B cell (primary cell): ENCODE measurements around the gene HCFC1. TPM values are rescaled to one million over a fixed set of nuclear protein-coding genes. Genes with fewer than 3 reads are reported as not detected.

Experiments used
- ATAC-seq: fragments of 200-7000 bp; cut with Tn5 transposase; one replicate; pipeline ENCODE4 v1.10.0; 2021; ENCODE audit warnings: low read depth, mild to moderate bottlenecking, moderate number of reproducible peaks, moderate library complexity
- CTCF ChIA-PET: fragments of 350-600 bp; sonication (Branson Sonifier 250); formaldehyde crosslinking; loops from one replicate; lab custom pipeline; 2021; ENCODE audit warnings: antibody characterized with exemption, inconsistent platforms; lab: Charles Lee
- POLR2A ChIA-PET: fragments of 350-600 bp; sonication (Branson Sonifier 250); formaldehyde crosslinking; loops from one replicate; lab custom pipeline; 2021; ENCODE audit warnings: antibody characterized with exemption; lab: Charles Lee
- DNase-seq: peaks from one replicate; pipeline ENCODE4 v3.0.0; 2013
- H2AFZ ChIP-seq: 2 replicates; pipeline ENCODE4 v1.6.1; 2012; ENCODE audit warnings: mild to moderate bottlenecking, low read depth, low read length; ENCODE audit not compliant: insufficient read depth, poor library complexity, severe bottlenecking
- H3K27ac ChIP-seq, 2 donors: 1 replicate in 1 of 2; 2 replicates in 1 of 2; pipeline ENCODE4 v1.5.1; 2012 to 2013; ENCODE audit warnings: low read length in 2 of 2, mild to moderate bottlenecking in 2 of 2, moderate library complexity in 1 of 2
- H3K27me3 ChIP-seq, 4 experiments: fragments of 200-600 bp in 1 of 4; sonication (generic) in 1 of 4; replicated peaks in 1 of 4; 1 replicate in 2 of 4; 2 replicates in 2 of 4; pipeline versions ENCODE4 v1.6.1 to v1.7.0; 2013 to 2016; ENCODE audit warnings: low read length in 3 of 4, mild to moderate bottlenecking in 2 of 4, mixed read lengths in 1 of 4, moderate library complexity in 1 of 4; ENCODE audit not compliant: insufficient read depth in 4 of 4, control insufficient read depth in 3 of 4; ENCODE audit errors: control extremely low read depth in 1 of 4
- H3K36me3 ChIP-seq, 2 experiments: replicated peaks in 1 of 2; 1 replicate in 1 of 2; 2 replicates in 1 of 2; pipeline versions ENCODE4 v1.6.1 to v1.7.1; 2013; ENCODE audit warnings: low read length in 1 of 2; ENCODE audit not compliant: insufficient read depth in 2 of 2, control insufficient read depth in 1 of 2; ENCODE audit errors: control extremely low read depth in 1 of 2, extremely low read depth in 1 of 2
- H3K4me1 ChIP-seq, 2 donors: fragments of 200-600 bp in 1 of 2; sonication (generic) in 1 of 2; 1 replicate in 1 of 2; 2 replicates in 1 of 2; pipeline versions ENCODE4 v1.5.1 to v1.6.1; 2013 to 2017; ENCODE audit warnings: low read length in 2 of 2; ENCODE audit not compliant: control insufficient read depth in 2 of 2, insufficient read depth in 2 of 2
- H3K4me2 ChIP-seq: replicated peaks from 2 replicates; pipeline ENCODE3; 2012; ENCODE audit warnings: mild to moderate bottlenecking, low read depth, low read length; ENCODE audit not compliant: poor library complexity, severe bottlenecking
- H3K4me3 ChIP-seq, 5 experiments: fragments of 200-600 bp in 1 of 5; sonication (generic) in 1 of 5; 1 replicate in 3 of 5; 2 replicates in 2 of 5; pipeline versions ENCODE4 v1.5.1 to v1.7.0; 2011 to 2016; ENCODE audit warnings: low read length in 4 of 5, mild to moderate bottlenecking in 4 of 5, low read depth in 2 of 5, control low read depth in 1 of 5, moderate library complexity in 1 of 5; ENCODE audit not compliant: insufficient read depth in 1 of 5; ENCODE audit errors: control extremely low read depth in 1 of 5, extremely low read depth in 1 of 5
- H3K79me2 ChIP-seq: fragments of 200-600 bp; sonication (generic); one replicate; pipeline ENCODE4 v1.6.0; 2016; ENCODE audit warnings: low read length; ENCODE audit not compliant: control insufficient read depth, insufficient read depth
- H3K9ac ChIP-seq: fragments of 200-600 bp; sonication (generic); 2 replicates; pipeline ENCODE4 v1.6.1; 2017; ENCODE audit warnings: mild to moderate bottlenecking, low read length, moderate library complexity
- H3K9me3 ChIP-seq, 3 donors: one replicate each; pipeline versions ENCODE4 v1.6.1 to v1.7.1; 2013; ENCODE audit warnings: low read length in 2 of 3; ENCODE audit not compliant: control insufficient read depth in 2 of 3, insufficient read depth in 1 of 3; ENCODE audit errors: control extremely low read depth in 1 of 3
- H4K20me1 ChIP-seq: 2 replicates; pipeline ENCODE4 v1.6.0; 2012; ENCODE audit warnings: mild to moderate bottlenecking, low read length; ENCODE audit not compliant: insufficient read depth, control insufficient read depth, poor library complexity, severe bottlenecking
- H3K27ac Mint-ChIP-seq: one replicate; pipeline ENCODE4 v1.8.0; 2021; ENCODE audit warnings: mixed read lengths
- H3K27me3 Mint-ChIP-seq: one replicate; pipeline ENCODE4 v1.8.0; 2021; ENCODE audit warnings: mixed read lengths
- H3K4me1 Mint-ChIP-seq: one replicate; pipeline ENCODE4 v1.8.0; 2021; ENCODE audit warnings: mixed read lengths
- H3K4me3 Mint-ChIP-seq: one replicate; pipeline ENCODE4 v1.8.0; 2021; ENCODE audit warnings: mixed read lengths
- H3K9me3 Mint-ChIP-seq: one replicate; pipeline ENCODE4 v1.8.0; 2022; ENCODE audit warnings: mixed read lengths; ENCODE audit not compliant: insufficient read depth
- EZH2 ChIP-seq: IDR thresholded peaks from 2 replicates; pipeline ENCODE4 v1.6.1; 2012; ENCODE audit warnings: borderline replicate concordance, low read depth, mild to moderate bottlenecking, moderate library complexity, low read length; ENCODE audit not compliant: insufficient read depth, poor library complexity, severe bottlenecking
- whole genome bisulfite sequencing: methylation state at CpG from one replicate; pipeline ENCODE4 v1.1.5; 2013; ENCODE audit warnings: missing lambda C conversion rate; ENCODE audit not compliant: insufficient coverage; 5-methylcytosine and 5-hydroxymethylcytosine counted together
- intact Hi-C: fragments of 100-400 bp; cut with micrococcal nuclease; formaldehyde crosslinking; loops from one replicate; pipeline ENCODE4 v1.10.0; 2022
- polyA plus RNA-seq: library from polyadenylated mRNA; depleted of rRNA; stranded (reverse); fragments of >200 nt; gene quantifications from 2 replicates; pipeline ENCODE4 v1.2.3, GENCODE V29; 2012
- total RNA-seq, 2 donors: library from RNA; stranded (reverse); fragments of 120-200 nt in 1 of 2; gene quantifications; 1 replicate in 1 of 2; 2 replicates in 1 of 2; pipeline versions ENCODE4 v1.2.3 to v1.2.4, GENCODE V29; 2013 to 2022
- TF ChIP-seq, protein P1 (sequence below): fragments of 200-600 bp; IDR thresholded peaks from one replicate; pipeline ENCODE4 v1.8.0; 2022; ENCODE audit warnings: antibody characterized with exemption, mild to moderate bottlenecking

The HCFC1 gene
- total and polyA plus RNA-seq, 2 donors (not counting 1 experiment from before 2014, with no cell fraction given), result 32.1 to 57.7 TPM

- peaks cover 23% of the 10 kb centered on the region for H3K4me1 Mint-ChIP-seq
- no peak overlapping the region for H3K9ac ChIP-seq
- H3K4me3 ChIP-seq, result no peak overlapping the region
- TF ChIP-seq, protein P1, sequence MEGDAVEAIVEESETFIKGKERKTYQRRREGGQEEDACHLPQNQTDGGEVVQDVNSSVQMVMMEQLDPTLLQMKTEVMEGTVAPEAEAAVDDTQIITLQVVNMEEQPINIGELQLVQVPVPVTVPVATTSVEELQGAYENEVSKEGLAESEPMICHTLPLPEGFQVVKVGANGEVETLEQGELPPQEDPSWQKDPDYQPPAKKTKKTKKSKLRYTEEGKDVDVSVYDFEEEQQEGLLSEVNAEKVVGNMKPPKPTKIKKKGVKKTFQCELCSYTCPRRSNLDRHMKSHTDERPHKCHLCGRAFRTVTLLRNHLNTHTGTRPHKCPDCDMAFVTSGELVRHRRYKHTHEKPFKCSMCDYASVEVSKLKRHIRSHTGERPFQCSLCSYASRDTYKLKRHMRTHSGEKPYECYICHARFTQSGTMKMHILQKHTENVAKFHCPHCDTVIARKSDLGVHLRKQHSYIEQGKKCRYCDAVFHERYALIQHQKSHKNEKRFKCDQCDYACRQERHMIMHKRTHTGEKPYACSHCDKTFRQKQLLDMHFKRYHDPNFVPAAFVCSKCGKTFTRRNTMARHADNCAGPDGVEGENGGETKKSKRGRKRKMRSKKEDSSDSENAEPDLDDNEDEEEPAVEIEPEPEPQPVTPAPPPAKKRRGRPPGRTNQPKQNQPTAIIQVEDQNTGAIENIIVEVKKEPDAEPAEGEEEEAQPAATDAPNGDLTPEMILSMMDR, result no peak
- no peak for TF ChIP-seq EZH2
- no peak overlapping the region for H3K4me3 Mint-ChIP-seq
- no peaks in the 10 kb centered on the region for H3K9me3 ChIP-seq
- no peaks in the 10 kb centered on the region for H3K27me3 Mint-ChIP-seq
- CTCF ChIA-PET, result interaction anchor here (13.1 kb wide), 1 partner anchor 15 kb away, joined by 325 read pairs; the partner anchor contains the start of gene RENBP
- H3K27me3 ChIP-seq, result no peaks in the 10 kb centered on the region
- peaks cover 0 to 23% of the 10 kb centered on the region in 2 experiments for H3K36me3 ChIP-seq
- H3K4me1 ChIP-seq, result peaks cover 17 to 36% of the 10 kb centered on the region in 2 donors
- H3K27ac Mint-ChIP-seq, result no peak overlapping the region
- WGBS, result 90% methylated on average over 4 of the region's 13 CpGs
- H4K20me1 ChIP-seq, result no peaks in the 10 kb centered on the region
- intact Hi-C loops, result no loop called here
- H3K27ac ChIP-seq, result no peak overlapping the region
- H2AFZ ChIP-seq, result no peak overlapping the region
- DNase-seq, result no peak
- POLR2A ChIA-PET, result no interaction called here
- no peaks in the 10 kb centered on the region for H3K9me3 Mint-ChIP-seq
- peaks cover 24% of the 10 kb centered on the region for H3K79me2 ChIP-seq
- H3K4me2 ChIP-seq, result no peak overlapping the region
- ATAC-seq, result no peak
These were observed 39.9 kb downstream of the HCFC1 start for GRCh38 chrX:153931748-153932147.

- H2AFZ ChIP-seq, result no peak overlapping the region
- ATAC-seq (no peak), DNase-seq (no peak)
- H3K9ac ChIP-seq, result no peak overlapping the region
- peaks cover 0 to 23% of the 10 kb centered on the region in 2 experiments for H3K36me3 ChIP-seq
- ChIA-PET CTCF (interaction anchor here (13.1 kb wide), 1 partner anchor 15 kb away, joined by 325 read pairs; the partner anchor contains the start of gene RENBP), POLR2A (no interaction called here)
- no peak for TF ChIP-seq EZH2
- TF ChIP-seq, protein P1, result no peak
- H3K4me3 Mint-ChIP-seq, result no peak overlapping the region
- H3K27ac Mint-ChIP-seq, result no peak overlapping the region
- H4K20me1 ChIP-seq, result no peaks in the 10 kb centered on the region
- no peak overlapping the region for H3K4me3 ChIP-seq
- no peaks in the 10 kb centered on the region for H3K27me3 ChIP-seq
- H3K4me2 ChIP-seq, result no peak overlapping the region
- no peaks in the 10 kb centered on the region for H3K9me3 Mint-ChIP-seq
- no peaks in the 10 kb centered on the region for H3K27me3 Mint-ChIP-seq
- no peaks in the 10 kb centered on the region for H3K9me3 ChIP-seq
- peaks cover 20% of the 10 kb centered on the region for H3K4me1 Mint-ChIP-seq
- WGBS, result 95% methylated on average over 7 of the region's 8 CpGs
- H3K27ac ChIP-seq, result no peak overlapping the region
- H3K79me2 ChIP-seq, result peaks cover 24% of the 10 kb centered on the region
- intact Hi-C loops, result no loop called here
- peaks cover 20 to 36% of the 10 kb centered on the region in 2 donors for H3K4me1 ChIP-seq
These were observed 40.5 kb downstream of the HCFC1 start for GRCh38 chrX:153931151-153931550.
